HEK293T (cell line): Measurements from ENCODE around the gene SMG1.
"Not testable (repeated sequence)": the region's sequence is repeated elsewhere in the genome, so short reads cannot be mapped to it uniquely, and the experiment has no call there.

Experiments
- ARNT ChIP-seq: fragments of 450-650 bp; IDR thresholded peaks from 2 replicates; pipeline ENCODE4 v1.6.1; 2017; ENCODE audit warnings: mild to moderate bottlenecking
- BHLHE40 ChIP-seq: fragments of 450-650 bp; IDR thresholded peaks from 2 replicates; pipeline ENCODE4 v1.6.1; 2016; ENCODE audit warnings: mild to moderate bottlenecking, moderate library complexity, borderline replicate concordance
- CTBP1 ChIP-seq: fragments of 450-650 bp; IDR thresholded peaks from 2 replicates; pipeline ENCODE4 v1.6.1; 2016; ENCODE audit warnings: borderline replicate concordance
- FOXK2 ChIP-seq: fragments of 450-650 bp; IDR thresholded peaks from 2 replicates; pipeline ENCODE4 v1.6.1; 2016; ENCODE audit warnings: mild to moderate bottlenecking
- FOXM1 ChIP-seq: fragments of 450-650 bp; IDR thresholded peaks from 2 replicates; pipeline ENCODE4 v1.6.1; 2017; ENCODE audit warnings: mild to moderate bottlenecking, borderline replicate concordance
- LEF1 ChIP-seq: fragments of 450-650 bp; IDR thresholded peaks from 2 replicates; pipeline ENCODE4 v1.6.1; 2017; ENCODE audit warnings: mild to moderate bottlenecking, borderline replicate concordance
- NFRKB ChIP-seq: fragments of 450-650 bp; IDR thresholded peaks from 2 replicates; pipeline ENCODE4 v1.6.1; 2016; ENCODE audit warnings: mild to moderate bottlenecking, moderate library complexity
- PKNOX1 ChIP-seq: fragments of 450-650 bp; IDR thresholded peaks from 2 replicates; pipeline ENCODE4 v1.6.1; 2016
- SP1 ChIP-seq: fragments of 450-650 bp; IDR thresholded peaks from 2 replicates; pipeline ENCODE4 v1.6.1; 2017
- TARDBP ChIP-seq: fragments of 450-650 bp; IDR thresholded peaks from 2 replicates; pipeline ENCODE4 v1.6.1; 2016

DNA sequence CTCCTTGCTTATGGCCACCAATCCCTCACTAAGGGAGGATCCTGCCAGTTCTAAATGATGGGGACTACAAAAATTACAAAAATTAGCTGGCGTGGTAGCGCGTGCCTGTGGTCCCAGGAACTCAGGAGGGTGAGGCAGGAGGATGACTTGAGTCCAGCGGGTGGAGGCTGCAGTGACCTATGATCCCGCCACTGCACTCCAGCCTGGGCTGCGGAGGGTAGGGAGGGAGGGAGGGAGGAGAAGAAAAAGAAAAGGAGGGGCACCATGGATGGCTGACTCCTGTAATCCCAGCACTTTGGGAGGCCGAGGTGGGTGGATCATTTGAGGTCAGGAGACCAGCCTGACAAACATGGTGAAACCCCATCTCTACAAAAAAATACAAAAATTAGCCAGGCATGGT, 1.9 kb upstream of the SMG1 start:
- not testable (repeated sequence) for TF ChIP-seq FOXK2, NFRKB, FOXM1, CTBP1, LEF1, SP1, ARNT, BHLHE40, TARDBP, PKNOX1
